Adrenal gland (tissue), 5 donors: ENCODE results near the gene AZGP1.

Experiments used
- POLR2A ChIP-seq, 2 donors: fragments of 450-650 bp; IDR thresholded peaks; one replicate each; pipeline ENCODE4 v1.6.1; 2017; ENCODE audit warnings: antibody characterized with exemption in 2 of 2, mild to moderate bottlenecking in 2 of 2, moderate library complexity in 1 of 2
- TF ChIP-seq, protein P1 (sequence below), 6 experiments: fragments of 450-650 bp in 4 of 6; fragments of 200-600 bp in 2 of 6; sonication (generic) in 1 of 6; IDR thresholded peaks; 1 replicate in 5 of 6; 2 replicates in 1 of 6; pipeline versions ENCODE4 v1.5.1 to v1.8.0; 2016 to 2021; ENCODE audit warnings: antibody characterized with exemption in 6 of 6, mild to moderate bottlenecking in 2 of 6, moderate library complexity in 1 of 6
- donor health status: DM: no; HTN: no; CAD: no.

DNA sequence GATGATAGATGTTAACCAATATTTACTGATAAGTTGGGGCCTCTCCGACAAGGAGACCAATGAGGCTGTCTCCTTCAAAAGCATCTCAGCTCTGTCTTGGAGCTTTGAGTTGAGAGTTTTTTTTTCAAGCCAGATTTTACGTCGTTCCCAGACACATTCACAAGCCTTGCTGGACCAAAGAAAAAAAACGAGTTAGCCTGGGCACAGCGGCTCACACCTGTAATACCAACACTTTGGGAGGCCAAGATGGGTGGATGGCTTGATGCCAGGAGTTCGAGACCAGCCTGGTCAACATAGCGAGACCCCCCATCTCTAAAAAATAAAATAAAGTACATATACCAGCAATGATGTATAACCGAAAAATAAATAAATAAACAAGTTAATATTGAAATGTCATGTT is 19.0 kb upstream of the AZGP1 start:
- TF ChIP-seq, protein P1, sequence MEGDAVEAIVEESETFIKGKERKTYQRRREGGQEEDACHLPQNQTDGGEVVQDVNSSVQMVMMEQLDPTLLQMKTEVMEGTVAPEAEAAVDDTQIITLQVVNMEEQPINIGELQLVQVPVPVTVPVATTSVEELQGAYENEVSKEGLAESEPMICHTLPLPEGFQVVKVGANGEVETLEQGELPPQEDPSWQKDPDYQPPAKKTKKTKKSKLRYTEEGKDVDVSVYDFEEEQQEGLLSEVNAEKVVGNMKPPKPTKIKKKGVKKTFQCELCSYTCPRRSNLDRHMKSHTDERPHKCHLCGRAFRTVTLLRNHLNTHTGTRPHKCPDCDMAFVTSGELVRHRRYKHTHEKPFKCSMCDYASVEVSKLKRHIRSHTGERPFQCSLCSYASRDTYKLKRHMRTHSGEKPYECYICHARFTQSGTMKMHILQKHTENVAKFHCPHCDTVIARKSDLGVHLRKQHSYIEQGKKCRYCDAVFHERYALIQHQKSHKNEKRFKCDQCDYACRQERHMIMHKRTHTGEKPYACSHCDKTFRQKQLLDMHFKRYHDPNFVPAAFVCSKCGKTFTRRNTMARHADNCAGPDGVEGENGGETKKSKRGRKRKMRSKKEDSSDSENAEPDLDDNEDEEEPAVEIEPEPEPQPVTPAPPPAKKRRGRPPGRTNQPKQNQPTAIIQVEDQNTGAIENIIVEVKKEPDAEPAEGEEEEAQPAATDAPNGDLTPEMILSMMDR (IDR thresholded peaks at IDR 0.05): no peak
- TF ChIP-seq POLR2A (IDR thresholded peaks at IDR 0.05): no peak
